CD4-positive, alpha-beta T cell treated with Interleukin-4 for 4 hours (primary cell): ENCODE measurements around the gene GOLGA3.

ENCODE experiments used
- DNase-seq: peaks from one replicate; pipeline ENCODE4 v3.0.0-alpha.2; 2020

Gene GOLGA3

GRCh38 chr12:132747896-132748295 is 80.8 kb downstream of the GOLGA3 start:
- no peak for DNase-seq

DNA sequence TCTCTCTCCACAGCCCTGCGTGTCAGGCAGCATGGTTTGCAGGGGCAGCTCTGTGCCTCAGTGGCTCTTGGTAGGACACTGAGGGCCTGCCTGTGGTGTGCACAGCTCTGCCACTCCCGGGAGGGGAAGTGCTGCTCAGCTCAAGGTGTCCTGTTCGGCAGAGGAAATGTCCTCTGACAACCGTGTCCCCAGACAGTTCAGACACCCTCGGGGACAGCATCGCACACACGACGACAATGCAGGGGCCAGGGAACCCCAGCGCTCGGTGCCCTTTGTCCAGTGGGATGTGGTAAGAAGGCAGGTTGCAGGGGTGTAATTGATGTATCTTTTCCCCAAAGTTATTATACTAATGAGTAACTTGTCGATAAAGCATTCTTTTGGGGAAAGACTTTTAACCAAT is 81.3 kb downstream of the GOLGA3 start:
- DNase-seq, result no peak

- no peak for DNase-seq
These were observed 82.1 kb downstream of the GOLGA3 start for GRCh38 chr12:132746613-132747012.

DNA sequence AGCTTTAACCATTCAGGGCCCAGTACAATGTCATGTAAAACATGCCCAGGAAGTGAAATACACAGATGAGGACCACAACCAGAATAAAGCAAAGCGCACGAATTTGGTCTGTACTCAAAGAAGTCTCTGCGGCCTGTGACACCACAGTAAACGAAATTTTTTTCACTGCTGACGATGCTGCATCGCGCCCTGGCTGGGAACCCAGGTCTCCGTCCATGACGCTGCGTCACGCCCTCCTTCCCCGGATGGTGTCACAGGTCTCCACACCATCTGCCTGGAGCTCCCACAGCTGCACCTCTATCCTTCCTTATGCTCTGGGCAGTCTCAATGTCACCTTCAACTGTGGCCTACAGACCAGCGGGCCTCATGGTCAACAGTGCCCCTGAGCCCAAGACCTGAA is 84.8 kb downstream of the GOLGA3 start:
- DNase-seq, result no peak

DNA sequence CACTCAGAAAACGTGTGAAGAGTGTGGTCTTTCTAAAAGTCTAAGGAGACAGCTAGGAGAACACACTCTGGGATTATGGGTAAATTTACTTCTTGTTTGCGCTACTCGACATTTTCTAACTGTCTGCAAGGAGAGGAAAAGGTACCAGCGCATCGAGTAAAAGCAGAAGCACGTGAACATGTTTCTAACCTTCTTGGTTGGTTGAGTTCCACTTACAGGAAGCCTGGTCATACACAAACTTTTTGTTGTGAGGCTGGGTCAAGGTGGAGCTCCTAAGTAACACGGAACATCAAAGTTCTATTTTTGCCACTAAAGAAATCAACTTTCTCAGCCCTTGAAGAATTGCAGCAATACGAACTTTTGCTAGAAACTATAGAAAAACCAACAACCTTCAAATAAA is 87.0 kb downstream of the GOLGA3 start:
- DNase-seq, result no peak

- DNase-seq, result no peak
These were observed 88.0 kb downstream of the GOLGA3 start for GRCh38 chr12:132740652-132741051.

DNA sequence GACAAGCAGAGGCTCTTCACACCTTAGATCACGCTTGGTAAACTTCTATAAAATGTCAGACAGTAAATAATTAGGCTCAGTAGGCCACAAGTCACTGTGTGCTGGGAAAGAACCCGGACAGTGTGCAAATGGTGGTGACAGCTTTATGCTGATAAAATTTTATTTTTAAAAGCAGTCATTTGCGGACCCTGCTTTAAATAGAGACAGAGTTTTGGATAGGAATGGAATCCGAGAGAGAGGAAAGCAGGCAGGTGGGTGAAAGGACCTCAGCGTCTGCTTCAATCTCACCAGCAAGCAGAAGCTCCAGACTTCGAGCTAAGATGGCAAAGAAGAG is 88.4 kb downstream of the GOLGA3 start:
- no peak for DNase-seq

GRCh38 chr12:132739600-132740312 is 88.9 kb downstream of the GOLGA3 start:
- DNase-seq, result no peak

- DNase-seq, result no peak
These were observed 91.8 kb downstream of the GOLGA3 start for GRCh38 chr12:132736913-132737312.

- DNase-seq, result no peak
These were observed 92.3 kb downstream of the GOLGA3 start for GRCh38 chr12:132736378-132736777.

DNA sequence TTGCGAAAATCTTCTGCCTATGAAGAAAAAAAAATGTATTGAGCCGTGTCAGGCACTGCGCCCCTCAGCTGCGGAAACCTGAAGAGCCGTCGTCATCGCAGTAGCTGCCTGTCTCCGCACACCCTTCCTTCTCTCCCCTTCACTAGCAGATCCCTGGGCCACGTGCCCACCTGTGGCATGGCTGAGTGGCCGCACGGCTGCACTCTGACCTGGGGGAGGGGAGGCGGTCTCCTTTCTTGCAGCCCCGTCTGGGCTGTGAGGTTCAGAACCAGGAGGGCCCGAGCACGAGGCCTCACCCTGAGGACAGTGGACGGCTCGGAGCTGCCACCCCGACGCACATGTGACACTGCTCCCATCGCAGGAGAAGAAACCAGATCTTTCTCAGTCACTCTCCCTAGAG is 93.2 kb downstream of the GOLGA3 start:
- no peak for DNase-seq

DNA sequence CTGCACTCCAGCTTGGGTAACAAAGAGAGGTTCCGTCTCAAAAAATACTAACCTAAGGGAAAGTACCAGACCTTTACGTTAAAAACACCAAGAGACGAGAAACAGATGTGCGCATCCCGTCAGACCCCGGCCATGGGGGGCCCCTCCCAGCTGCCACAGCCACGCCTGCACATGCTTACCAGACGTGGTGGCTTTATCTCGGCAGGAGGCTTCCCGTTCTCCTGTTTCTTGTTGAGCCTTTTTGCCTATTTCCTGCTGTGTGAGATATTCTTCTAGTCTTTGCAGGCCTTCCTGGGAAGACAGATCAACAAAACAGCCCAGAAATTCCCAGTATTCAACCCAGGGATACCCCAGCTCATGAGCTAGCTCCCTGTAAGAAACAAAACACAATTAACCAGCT is 94.5 kb downstream of the GOLGA3 start:
- DNase-seq, result no peak

DNA sequence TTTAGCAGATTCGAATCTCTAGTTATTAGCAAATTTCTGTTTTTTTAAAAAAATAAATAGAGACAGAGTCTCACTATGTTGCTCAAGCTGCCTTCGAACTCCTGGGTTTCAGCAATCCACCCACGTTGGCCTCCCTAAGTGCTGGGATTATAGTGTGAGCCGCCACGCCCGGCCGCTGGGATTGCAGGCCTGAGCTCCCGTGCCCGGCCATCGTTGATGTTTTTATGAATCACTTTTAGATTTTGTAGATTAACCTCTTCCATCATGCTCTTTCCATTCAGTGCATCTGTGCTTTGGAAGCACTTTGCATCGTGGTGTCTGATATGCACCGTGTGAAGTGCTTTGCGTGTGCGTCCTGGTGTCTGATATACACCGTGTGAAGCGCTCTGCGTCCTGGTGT is 97.1 kb downstream of the GOLGA3 start:
- DNase-seq, result no peak

GRCh38 chr12:132730353-132730752 is 98.3 kb downstream of the GOLGA3 start:
- no peak for DNase-seq

DNA sequence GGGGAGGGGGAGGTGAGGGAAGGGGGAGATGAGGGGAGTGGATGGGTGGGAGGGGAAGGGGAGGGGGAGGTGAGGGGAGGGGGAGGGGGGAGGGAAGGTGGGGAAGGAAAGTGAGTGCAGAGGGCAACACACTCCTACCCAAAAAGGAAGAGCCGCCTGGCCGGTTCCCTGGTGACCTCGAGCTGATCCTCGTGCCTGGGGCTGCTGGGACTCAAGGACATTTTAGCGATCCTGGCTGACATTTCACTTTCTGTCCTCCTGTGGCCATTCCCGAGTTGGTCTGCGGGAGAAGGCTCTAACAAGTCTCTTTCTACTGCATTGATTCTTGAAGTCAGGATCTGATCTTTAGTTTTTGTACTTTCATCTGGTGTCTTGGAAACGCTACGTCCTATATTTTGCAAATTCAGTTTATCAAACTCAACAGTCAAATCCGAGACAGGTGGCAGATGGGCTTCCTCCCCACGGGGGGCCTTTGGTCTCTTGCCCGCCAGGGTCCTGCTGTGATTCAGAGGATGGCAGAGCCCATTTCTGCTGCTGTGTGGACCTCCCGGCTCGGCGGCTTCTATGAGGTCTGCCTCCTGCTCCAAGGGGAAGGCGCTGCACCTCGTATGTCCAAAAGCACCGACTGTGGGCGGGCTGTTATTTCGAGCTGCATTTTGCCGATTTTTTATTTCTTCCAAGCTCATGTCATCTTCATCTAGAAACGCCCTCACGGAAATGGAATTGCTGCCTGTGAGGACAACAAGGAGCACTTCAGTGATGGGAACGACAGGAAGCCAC is 98.9 kb downstream of the GOLGA3 start:
- no peak for DNase-seq

DNA sequence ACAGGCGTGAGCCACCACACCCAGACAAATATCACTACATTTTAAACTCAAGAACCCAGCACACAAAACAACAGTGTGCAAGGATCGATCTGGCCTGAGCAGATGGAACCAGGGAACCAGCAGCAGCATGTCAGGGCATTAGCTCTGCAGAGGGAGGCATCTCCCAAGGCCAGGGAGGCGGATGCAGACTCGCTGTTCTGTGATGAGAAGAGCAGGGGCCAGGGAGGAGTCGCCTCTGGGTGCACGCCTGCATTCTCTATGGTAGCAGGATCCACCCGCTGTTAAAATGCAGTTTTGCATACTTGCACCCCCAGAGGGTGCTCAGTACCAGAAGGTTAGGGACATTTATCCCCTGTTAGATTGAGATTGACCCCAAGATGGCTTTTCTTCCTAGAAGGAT is 100.2 kb downstream of the GOLGA3 start:
- DNase-seq, result no peak

DNA sequence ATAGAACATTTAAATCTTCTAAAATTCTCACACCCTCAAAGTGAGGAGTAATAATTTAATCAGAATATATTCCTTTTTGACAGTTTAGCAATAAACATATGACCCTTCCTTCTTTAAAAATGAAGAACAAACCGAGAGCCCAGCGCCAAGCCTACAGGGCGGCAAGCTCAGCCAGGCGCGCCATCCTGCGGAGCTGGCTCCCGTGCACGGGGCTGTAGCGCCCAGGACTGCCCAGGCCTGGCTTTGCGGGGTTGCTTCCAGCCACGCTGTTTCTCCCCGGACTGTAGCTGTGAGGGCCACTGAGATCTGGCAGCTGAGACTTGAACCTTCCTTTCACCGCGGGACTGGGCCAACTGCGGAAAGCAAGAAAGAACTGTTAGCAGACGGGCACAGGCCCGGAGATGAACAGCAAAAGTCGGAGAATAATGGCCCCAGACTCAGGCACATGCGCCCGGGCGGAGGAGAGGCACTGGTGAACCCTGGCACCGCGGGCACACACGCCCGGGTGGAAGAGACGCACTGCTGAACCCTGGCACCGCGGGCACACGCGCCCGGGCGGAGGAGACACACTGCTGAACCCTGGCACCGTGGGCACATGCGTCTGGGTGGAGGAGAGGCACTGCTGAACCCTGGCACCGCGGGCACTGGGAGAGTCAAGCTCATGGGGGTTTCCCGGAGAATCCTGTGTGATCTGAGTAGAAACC is 101.4 kb downstream of the GOLGA3 start:
- DNase-seq, result no peak

DNA sequence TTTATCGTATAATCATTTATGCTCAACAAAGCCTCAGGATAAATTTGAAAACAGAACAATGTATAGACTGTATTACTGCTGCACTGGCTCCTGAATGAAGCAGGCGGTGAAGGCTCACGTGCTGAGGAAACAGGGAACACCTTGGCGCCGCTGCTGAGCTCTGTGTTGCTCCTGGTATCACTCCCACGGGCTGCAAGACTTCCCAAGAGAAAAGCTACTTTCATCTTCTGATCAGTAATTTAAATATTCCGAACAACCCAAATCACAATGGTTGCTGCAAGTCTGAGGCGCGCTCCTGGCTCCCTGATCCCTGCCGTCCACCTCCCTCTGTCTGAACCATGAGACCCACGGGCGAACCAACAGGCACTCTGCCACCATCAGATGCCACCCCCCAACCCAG is 102.3 kb downstream of the GOLGA3 start:
- DNase-seq, result no peak

DNA sequence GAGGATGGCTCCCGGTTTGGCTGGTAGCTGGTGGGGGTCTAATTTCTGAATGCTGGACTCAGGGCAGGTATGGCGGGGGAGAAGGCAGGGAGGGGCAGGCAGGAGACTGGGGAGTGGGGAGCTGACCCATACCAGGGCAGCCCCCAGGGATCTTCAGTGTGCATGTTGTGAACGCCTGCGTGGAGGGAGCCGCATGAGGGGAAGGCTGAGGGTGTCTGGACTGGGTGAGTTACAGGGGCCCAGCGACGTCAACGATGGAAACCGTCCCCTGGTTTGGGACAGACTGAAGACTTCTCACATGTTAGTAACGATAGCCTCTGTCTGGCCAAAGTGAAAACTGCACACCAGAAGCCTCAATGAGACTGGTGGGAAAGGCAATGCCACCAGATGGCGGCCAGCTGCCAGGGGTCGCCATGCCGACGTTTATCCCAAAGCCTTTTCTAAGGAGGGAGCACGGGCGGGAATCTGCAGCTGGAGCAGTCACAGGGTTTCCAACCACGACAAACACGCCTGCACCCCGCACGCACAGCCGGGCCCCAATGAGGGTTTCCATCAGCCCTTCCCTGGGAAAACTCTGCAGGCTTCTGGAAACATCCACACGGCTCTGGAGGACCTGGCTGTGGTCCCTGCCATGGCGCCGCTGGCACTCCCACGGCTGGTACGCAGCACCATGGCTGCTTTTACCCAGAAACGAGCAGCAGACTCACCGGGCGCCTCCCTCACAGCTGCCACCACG is 104.0 kb downstream of the GOLGA3 start:
- no peak for DNase-seq

DNA sequence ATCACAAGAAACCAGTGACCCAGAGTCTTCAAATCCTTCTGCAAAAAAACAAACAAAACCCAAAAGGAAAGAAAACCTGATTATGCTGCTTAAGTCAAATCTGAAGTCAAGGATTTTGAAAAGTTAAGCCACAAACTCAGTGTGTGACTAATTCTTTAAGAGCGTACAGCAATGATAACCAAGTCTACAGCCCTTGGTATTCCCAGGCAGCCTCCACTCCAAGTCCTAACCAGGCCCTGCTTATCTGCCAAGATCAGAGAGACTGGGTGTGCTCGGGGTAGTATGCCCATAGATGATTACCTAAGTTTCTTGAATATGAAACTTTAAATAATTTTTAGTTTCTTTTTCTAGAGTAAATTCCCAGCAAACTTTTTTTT is 104.9 kb downstream of the GOLGA3 start:
- DNase-seq, result no peak

DNA sequence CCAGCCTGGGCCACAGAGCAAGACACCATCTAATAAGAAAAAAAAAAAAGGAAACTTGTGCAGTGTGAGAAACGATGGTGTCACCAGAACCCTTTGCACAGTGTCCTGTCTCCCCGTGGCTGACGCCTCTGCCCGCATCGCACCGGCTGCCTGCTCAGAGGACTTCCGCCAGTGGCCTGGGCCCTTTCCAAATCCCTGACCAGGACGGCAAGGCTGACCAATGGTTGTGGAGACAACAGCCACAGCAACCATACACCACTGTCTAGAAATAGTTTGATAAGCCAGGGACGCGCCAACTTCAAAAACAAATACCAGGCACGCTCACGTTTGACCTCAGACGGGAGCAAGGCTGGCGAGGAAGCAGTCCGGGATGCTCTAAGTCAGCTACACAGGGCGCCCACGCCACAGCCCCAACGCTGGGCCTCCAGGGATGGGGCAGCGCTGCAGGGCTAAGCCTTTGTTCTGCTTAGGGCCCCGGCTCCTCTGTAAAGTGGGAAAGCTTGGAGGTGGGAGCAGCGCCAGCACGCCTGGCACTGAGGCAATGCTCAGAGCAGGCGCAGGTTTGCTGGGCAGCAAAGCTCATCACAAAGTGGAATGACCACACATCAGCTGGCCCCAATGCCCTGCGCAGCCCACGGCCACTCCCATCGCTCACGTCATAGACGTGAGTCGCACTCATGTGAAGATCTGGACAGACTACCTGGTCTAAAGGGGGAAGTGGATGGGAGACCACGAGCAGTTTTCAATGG is 105.5 kb downstream of the GOLGA3 start:
- no peak for DNase-seq

DNA sequence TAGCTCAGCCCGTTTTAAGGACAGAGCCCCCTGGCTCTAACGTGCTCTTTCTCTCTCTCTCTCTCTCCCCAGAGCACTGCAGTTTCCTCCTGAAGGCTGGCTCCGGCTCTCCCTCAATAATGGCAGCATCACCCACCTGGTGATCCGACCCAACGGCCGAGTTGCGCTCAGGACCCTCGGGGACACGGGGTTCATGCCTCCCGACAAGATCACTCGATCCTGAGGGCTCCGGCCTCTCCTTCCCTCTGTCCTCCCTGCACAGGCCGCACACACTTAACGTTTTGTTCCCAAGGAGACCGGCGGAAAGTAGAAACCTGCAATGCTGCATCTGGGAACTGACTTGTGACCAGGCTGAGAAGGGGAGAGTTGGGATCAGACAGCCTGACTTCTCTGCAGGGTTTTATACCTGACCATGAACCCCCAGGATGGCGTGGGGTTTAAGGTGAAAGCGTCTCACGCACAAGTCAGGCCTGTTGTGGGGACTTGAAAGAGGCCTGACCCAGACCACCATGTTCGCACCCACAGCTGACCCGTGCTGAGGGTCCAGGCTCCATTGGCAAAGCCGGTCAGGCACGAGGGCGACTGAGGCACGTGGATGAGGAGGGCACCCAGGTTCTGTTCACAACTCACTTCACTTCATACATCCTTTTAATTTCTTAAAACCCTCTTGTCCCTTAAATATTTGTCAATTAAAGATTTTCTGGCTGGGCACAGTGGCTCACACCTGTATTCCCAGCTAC is 107.9 kb downstream of the GOLGA3 start:
- DNase-seq, result no peak
